Measurements from ENCODE around the gene DNAH7. TPM values are rescaled to one million over a fixed set of nuclear protein-coding genes. Genes with fewer than 3 reads are reported as not detected.

DNAH7 gene
- total and polyA plus RNA-seq, 2 donors (not counting 1 experiment from before 2014, with no cell fraction given): 0.01 to 0.05 TPM

DNA sequence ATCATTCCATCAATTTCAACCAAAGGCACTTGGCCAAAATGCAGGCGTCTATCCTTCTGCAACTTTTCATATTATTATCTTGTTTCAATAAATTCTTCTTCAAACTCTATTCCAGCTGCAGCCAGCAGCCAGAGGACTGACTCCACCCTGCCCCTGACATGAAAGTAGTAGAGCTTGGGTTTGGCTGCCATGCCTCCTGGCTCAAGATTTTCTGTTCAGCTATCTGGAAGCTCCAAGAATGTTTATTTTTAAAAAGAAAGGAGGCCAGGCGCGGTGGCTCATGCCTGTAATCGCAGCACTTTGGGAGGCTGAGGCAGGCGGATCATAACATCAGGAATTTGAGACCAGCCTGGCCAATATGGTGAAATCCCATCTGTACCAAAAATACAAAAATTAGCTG lies 4.9 kb downstream of the DNAH7 start:
- Mint-ChIP-seq H3K27ac (no peak overlapping the region), H3K27me3 (peaks cover 4% of the 10 kb centered on the region), H3K4me3 (no peak overlapping the region), H3K9me3 (ENCODE audit: insufficient read depth) (no peaks in the 10 kb centered on the region), H3K4me1 (peaks cover 11% of the 10 kb centered on the region)
- ChIA-PET POLR2A (no interaction called here), CTCF (no interaction called here)
- peaks cover 6 to 8% of the 10 kb centered on the region in 2 donors for H3K4me1 ChIP-seq (ENCODE audit: control insufficient read depth in 2 of 2, insufficient read depth in 2 of 2, low read length in 2 of 2)
- no peak overlapping the region for H2AFZ ChIP-seq (ENCODE audit: insufficient read depth, low read depth, low read length, poor library complexity, severe bottlenecking)
- no peak overlapping the region for H3K27ac ChIP-seq (ENCODE audit: low read length in 2 of 2)
- no peaks in the 10 kb centered on the region for H3K9me3 ChIP-seq (ENCODE audit: control extremely low read depth in 1 of 3, control insufficient read depth in 2 of 3, insufficient read depth in 1 of 3, low read length in 2 of 3)
- ATAC-seq (ENCODE audit: low read depth): no peak
- no peaks in the 10 kb centered on the region for H3K79me2 ChIP-seq (ENCODE audit: control insufficient read depth, insufficient read depth, low read length)
- no peak overlapping the region for H3K9ac ChIP-seq (ENCODE audit: low read length)
- DNase-seq: no peak
- no peak for TF ChIP-seq CTCF (IDR thresholded peaks at IDR 0.05)
- no peak for TF ChIP-seq EZH2 (IDR thresholded peaks at IDR 0.05; ENCODE audit: borderline replicate concordance, insufficient read depth, low read depth, low read length, poor library complexity, severe bottlenecking)
- no peak overlapping the region for H3K4me3 ChIP-seq (ENCODE audit: control extremely low read depth in 1 of 5, extremely low read depth in 1 of 5, insufficient read depth in 1 of 5, low read depth in 2 of 5, low read length in 4 of 5)
- H3K4me2 ChIP-seq (replicated peaks; ENCODE audit: low read depth, low read length, poor library complexity, severe bottlenecking): no peak overlapping the region
- intact Hi-C loops (cut with micrococcal nuclease): no loop called here
- no peaks in the 10 kb centered on the region for H4K20me1 ChIP-seq (ENCODE audit: control insufficient read depth, insufficient read depth, low read length, poor library complexity, severe bottlenecking)
- H3K27me3 ChIP-seq (replicated peaks in 1 of 4; ENCODE audit: control extremely low read depth in 1 of 4, control insufficient read depth in 3 of 4, insufficient read depth in 4 of 4, low read length in 3 of 4): peaks cover 0 to 3% (median 0%) of the 10 kb centered on the region in 4 experiments
- H3K36me3 ChIP-seq (replicated peaks in 1 of 2; ENCODE audit: control extremely low read depth in 1 of 2, control insufficient read depth in 1 of 2, extremely low read depth in 1 of 2, insufficient read depth in 2 of 2, low read length in 1 of 2): no peaks in the 10 kb centered on the region
- WGBS (ENCODE audit: insufficient coverage): 95% methylated on average over 3 of the region's 5 CpGs

GRCh38 chr2:196059491-196059960 lies 9.1 kb downstream of the DNAH7 start:
- no peak overlapping the region for H2AFZ ChIP-seq (ENCODE audit: insufficient read depth, low read depth, low read length, poor library complexity, severe bottlenecking)
- no peak for ATAC-seq (ENCODE audit: low read depth)
- POLR2A ChIA-PET: no interaction called here
- no peak overlapping the region for H3K9ac ChIP-seq (ENCODE audit: low read length)
- no peaks in the 10 kb centered on the region for H3K79me2 ChIP-seq (ENCODE audit: control insufficient read depth, insufficient read depth, low read length)
- no peak for DNase-seq
- H3K4me1 ChIP-seq (ENCODE audit: control insufficient read depth in 2 of 2, insufficient read depth in 2 of 2, low read length in 2 of 2): no peaks in the 10 kb centered on the region
- Mint-ChIP-seq H3K9me3 (ENCODE audit: insufficient read depth) (no peaks in the 10 kb centered on the region), H3K4me3 (no peak overlapping the region), H3K27me3 (peaks cover 9% of the 10 kb centered on the region), H3K27ac (no peak overlapping the region), H3K4me1 (no peaks in the 10 kb centered on the region)
- H3K36me3 ChIP-seq (replicated peaks in 1 of 2; ENCODE audit: control extremely low read depth in 1 of 2, control insufficient read depth in 1 of 2, extremely low read depth in 1 of 2, insufficient read depth in 2 of 2, low read length in 1 of 2): no peaks in the 10 kb centered on the region
- peaks cover 0 to 3% (median 0%) of the 10 kb centered on the region in 4 experiments for H3K27me3 ChIP-seq (replicated peaks in 1 of 4; ENCODE audit: control extremely low read depth in 1 of 4, control insufficient read depth in 3 of 4, insufficient read depth in 4 of 4, low read length in 3 of 4)
- H3K9me3 ChIP-seq (ENCODE audit: control extremely low read depth in 1 of 3, control insufficient read depth in 2 of 3, insufficient read depth in 1 of 3, low read length in 2 of 3): no peaks in the 10 kb centered on the region
- H3K4me2 ChIP-seq (replicated peaks; ENCODE audit: low read depth, low read length, poor library complexity, severe bottlenecking): no peak overlapping the region
- TF ChIP-seq CTCF (IDR thresholded peaks at IDR 0.05): no peak
- TF ChIP-seq EZH2 (IDR thresholded peaks at IDR 0.05; ENCODE audit: borderline replicate concordance, insufficient read depth, low read depth, low read length, poor library complexity, severe bottlenecking): no peak
- no peak overlapping the region for H3K4me3 ChIP-seq (ENCODE audit: control extremely low read depth in 1 of 5, extremely low read depth in 1 of 5, insufficient read depth in 1 of 5, low read depth in 2 of 5, low read length in 4 of 5)
- CTCF ChIA-PET: interaction anchor here (1.0 kb wide), 1 partner anchor 9 kb away, joined by 3 read pairs; the partner anchor contains the start of gene DNAH7
- WGBS (ENCODE audit: insufficient coverage): 100% methylated on average over 2 of the region's 3 CpGs
- H3K27ac ChIP-seq (ENCODE audit: low read length in 2 of 2): no peak overlapping the region
- intact Hi-C loops (cut with micrococcal nuclease): no loop called here
- no peaks in the 10 kb centered on the region for H4K20me1 ChIP-seq (ENCODE audit: control insufficient read depth, insufficient read depth, low read length, poor library complexity, severe bottlenecking)
